HG02870 (cell line): ENCODE results near the gene TCF21.
"Not testable (repeated sequence)": the region's sequence is repeated elsewhere in the genome, so short reads cannot be mapped to it uniquely, and the experiment has no call there.

Experiments
- ATAC-seq: cut with Tn5 transposase; IDR thresholded peaks from one replicate; pipeline ENCODE4 v1.9.1; 2021; ENCODE audit warnings: mild to moderate bottlenecking, moderate library complexity; ENCODE audit not compliant: unreplicated experiment

TCF21 gene

GRCh38 chr6:133888929-133889556 lies at the start of gene TCF21:
TSS of gene TCF21 (plus strand) at chr6:133889113. CDS start at chr6:133889398, 285 bp downstream.
- no peak for ATAC-seq

- no peak for ATAC-seq
Measured at GRCh38 chr6:133841176-133841575, 47.7 kb upstream of the TCF21 start.

GRCh38 chr6:133843098-133843497 lies 45.8 kb upstream of the TCF21 start:
- no peak for ATAC-seq

GRCh38 chr6:133844709-133845108 lies 44.2 kb upstream of the TCF21 start:
- ATAC-seq: no peak

GRCh38 chr6:133854041-133854363 lies 34.9 kb upstream of the TCF21 start:
- ATAC-seq: no peak

- ATAC-seq: no peak
Measured at GRCh38 chr6:133854364-133855275, 34.3 kb upstream of the TCF21 start.

GRCh38 chr6:133855276-133855990 lies 33.5 kb upstream of the TCF21 start:
- ATAC-seq: no peak

- ATAC-seq: no peak
Measured at GRCh38 chr6:133855991-133856370, 32.9 kb upstream of the TCF21 start.

- no peak for ATAC-seq
Measured at GRCh38 chr6:133856911-133857310, 32.0 kb upstream of the TCF21 start.

- no peak for ATAC-seq
Measured at GRCh38 chr6:133857696-133858095, 31.2 kb upstream of the TCF21 start.

- not testable (repeated sequence) for ATAC-seq
Measured at GRCh38 chr6:133861337-133861736, 27.6 kb upstream of the TCF21 start.

GRCh38 chr6:133863228-133863627 lies 25.7 kb upstream of the TCF21 start:
- no peak for ATAC-seq

- no peak for ATAC-seq
Measured at GRCh38 chr6:133865680-133866079, 23.2 kb upstream of the TCF21 start.

GRCh38 chr6:133871131-133871530 lies 17.8 kb upstream of the TCF21 start:
- no peak for ATAC-seq

- no peak for ATAC-seq
Measured at GRCh38 chr6:133873538-133873937, 15.4 kb upstream of the TCF21 start.

- ATAC-seq: no peak
Measured at GRCh38 chr6:133877116-133877515, 11.8 kb upstream of the TCF21 start.

GRCh38 chr6:133880006-133880405 lies 8.9 kb upstream of the TCF21 start:
- ATAC-seq: no peak

- no peak for ATAC-seq
Measured at GRCh38 chr6:133880896-133881295, 8.0 kb upstream of the TCF21 start.

GRCh38 chr6:133886104-133886775 lies 2.7 kb upstream of the TCF21 start:
- no peak for ATAC-seq

- ATAC-seq: no peak
Measured at GRCh38 chr6:133887156-133887879, 1.6 kb upstream of the TCF21 start.

GRCh38 chr6:133887880-133888230 lies 1.1 kb upstream of the TCF21 start:
- ATAC-seq: no peak
